Measurements from ENCODE around the gene NAP1L1.
A peak's percentile ranks its signal among the peaks of the same experiment; 100 is the strongest.

The NAP1L1 gene

GRCh38 chr12:76083246-76083903, 1.1 kb downstream of the NAP1L1 start:
- no peak for FAIRE-seq

GRCh38 chr12:76081909-76082308, 2.6 kb downstream of the NAP1L1 start:
- no peak for FAIRE-seq

- FAIRE-seq = no peak
Measured at GRCh38 chr12:76080729-76081415, 3.6 kb downstream of the NAP1L1 start.

- no peak for FAIRE-seq
Measured at GRCh38 chr12:76080017-76080728, 4.3 kb downstream of the NAP1L1 start.

GRCh38 chr12:76078748-76079147, 5.7 kb downstream of the NAP1L1 start:
- FAIRE-seq = no peak

- no peak for FAIRE-seq
Measured at GRCh38 chr12:76075448-76075847, 9.0 kb downstream of the NAP1L1 start.

- no peak for FAIRE-seq
Measured at GRCh38 chr12:76074701-76075336, 9.7 kb downstream of the NAP1L1 start.

GRCh38 chr12:76073561-76073960, 10.9 kb downstream of the NAP1L1 start:
- FAIRE-seq = no peak

- no peak for FAIRE-seq
Measured at GRCh38 chr12:76072568-76072967, 11.9 kb downstream of the NAP1L1 start.

GRCh38 chr12:76069339-76069738, 15.1 kb downstream of the NAP1L1 start:
- FAIRE-seq = no peak

- no peak for FAIRE-seq
Measured at GRCh38 chr12:76065917-76066316, 18.6 kb downstream of the NAP1L1 start.

GRCh38 chr12:76064904-76065303, 19.6 kb downstream of the NAP1L1 start:
- FAIRE-seq = no peak

- FAIRE-seq = peak; percentile 62
Measured at GRCh38 chr12:76060111-76060510, 24.4 kb downstream of the NAP1L1 start.

GRCh38 chr12:76057326-76057725, 27.2 kb downstream of the NAP1L1 start:
- no peak for FAIRE-seq

- no peak for FAIRE-seq
Measured at GRCh38 chr12:76055393-76055792, 29.1 kb downstream of the NAP1L1 start.

- FAIRE-seq = no peak
Measured at GRCh38 chr12:76049575-76050251, 34.8 kb downstream of the NAP1L1 start.

- peak; percentile 43 for FAIRE-seq
Measured at GRCh38 chr12:76047742-76048141, 36.7 kb downstream of the NAP1L1 start.

- FAIRE-seq = no peak
Measured at GRCh38 chr12:76047060-76047459, 37.4 kb downstream of the NAP1L1 start.

- FAIRE-seq = no peak
Measured at GRCh38 chr12:76043377-76043776, 41.1 kb downstream of the NAP1L1 start.

- no peak for FAIRE-seq
Measured at GRCh38 chr12:76042147-76042546, 42.3 kb downstream of the NAP1L1 start.

- no peak for FAIRE-seq
Measured at GRCh38 chr12:76041406-76041805, 43.1 kb downstream of the NAP1L1 start.

- FAIRE-seq = no peak
Measured at GRCh38 chr12:76040461-76040860, 44.0 kb downstream of the NAP1L1 start.

GRCh38 chr12:76038176-76038575, 46.3 kb downstream of the NAP1L1 start:
- FAIRE-seq = no peak

Data from islet of Langerhans (tissue), 1 donor.